Fibroblast of pulmonary artery (primary cell): ENCODE results near the gene CNGB1.

ENCODE experiments used
- DNase-seq: peaks from one replicate; pipeline ENCODE4 v3.0.0-alpha.2; 2010; ENCODE audit warnings: low read depth
- H3K4me3 ChIP-seq: replicated peaks from 2 replicates; pipeline ENCODE4 v1.5.1; 2011; ENCODE audit warnings: low read depth, mild to moderate bottlenecking, control low read depth, low read length, moderate library complexity
- TF ChIP-seq, protein P1 (sequence below): IDR thresholded peaks from 2 replicates; pipeline ENCODE4 v1.5.1; 2011; ENCODE audit warnings: mild to moderate bottlenecking, control low read depth, low read length, inconsistent platforms; ENCODE audit errors: missing control alignments

Gene CNGB1

GRCh38 chr16:57970970-57971369, at the start of gene CNGB1:
CNGB1 (minus strand) TSS chr16:57971128; CDS start chr16:57967286, 3,842 bp downstream.
- H3K4me3 ChIP-seq, result no peak within 1 kb of the TSS
- no peak for DNase-seq
- TF ChIP-seq, protein P1, sequence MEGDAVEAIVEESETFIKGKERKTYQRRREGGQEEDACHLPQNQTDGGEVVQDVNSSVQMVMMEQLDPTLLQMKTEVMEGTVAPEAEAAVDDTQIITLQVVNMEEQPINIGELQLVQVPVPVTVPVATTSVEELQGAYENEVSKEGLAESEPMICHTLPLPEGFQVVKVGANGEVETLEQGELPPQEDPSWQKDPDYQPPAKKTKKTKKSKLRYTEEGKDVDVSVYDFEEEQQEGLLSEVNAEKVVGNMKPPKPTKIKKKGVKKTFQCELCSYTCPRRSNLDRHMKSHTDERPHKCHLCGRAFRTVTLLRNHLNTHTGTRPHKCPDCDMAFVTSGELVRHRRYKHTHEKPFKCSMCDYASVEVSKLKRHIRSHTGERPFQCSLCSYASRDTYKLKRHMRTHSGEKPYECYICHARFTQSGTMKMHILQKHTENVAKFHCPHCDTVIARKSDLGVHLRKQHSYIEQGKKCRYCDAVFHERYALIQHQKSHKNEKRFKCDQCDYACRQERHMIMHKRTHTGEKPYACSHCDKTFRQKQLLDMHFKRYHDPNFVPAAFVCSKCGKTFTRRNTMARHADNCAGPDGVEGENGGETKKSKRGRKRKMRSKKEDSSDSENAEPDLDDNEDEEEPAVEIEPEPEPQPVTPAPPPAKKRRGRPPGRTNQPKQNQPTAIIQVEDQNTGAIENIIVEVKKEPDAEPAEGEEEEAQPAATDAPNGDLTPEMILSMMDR, result no peak

DNA sequence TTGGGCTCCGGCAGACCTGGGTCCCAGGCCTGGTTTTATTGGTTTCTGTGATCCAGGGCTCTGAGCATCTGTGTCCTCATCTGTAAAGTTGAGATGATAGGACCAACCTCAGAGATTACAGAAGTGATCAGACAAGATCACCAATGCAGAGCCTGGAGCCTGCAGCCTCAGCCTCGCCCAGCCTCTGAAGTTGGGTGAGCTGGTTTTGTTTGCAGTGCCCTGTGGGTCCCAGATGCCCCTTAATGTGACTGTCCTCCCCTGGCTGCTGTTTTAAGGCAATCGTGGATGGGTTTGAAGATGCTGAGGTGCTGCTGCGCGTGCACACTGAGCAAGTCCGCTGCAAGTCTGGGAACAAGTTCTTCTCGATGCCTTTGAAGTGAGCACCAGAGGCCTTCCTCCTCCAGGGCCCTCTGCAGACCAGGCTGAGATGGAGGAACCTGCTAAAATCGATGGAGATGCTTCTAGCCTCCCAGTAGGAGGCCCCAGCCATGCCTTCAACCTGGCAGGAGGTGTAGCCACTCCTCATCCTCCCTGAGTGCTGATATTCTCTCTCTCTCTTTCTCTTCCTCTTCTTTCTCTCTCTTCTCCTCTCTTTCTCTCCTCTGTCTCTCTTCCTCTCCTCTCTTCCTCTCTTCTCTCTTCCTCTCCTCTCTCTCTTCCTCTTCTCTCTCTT, 49.1 kb upstream of the CNGB1 start:
- no peak overlapping the region for H3K4me3 ChIP-seq
- TF ChIP-seq, protein P1, result no peak
- DNase-seq, result no peak

DNA sequence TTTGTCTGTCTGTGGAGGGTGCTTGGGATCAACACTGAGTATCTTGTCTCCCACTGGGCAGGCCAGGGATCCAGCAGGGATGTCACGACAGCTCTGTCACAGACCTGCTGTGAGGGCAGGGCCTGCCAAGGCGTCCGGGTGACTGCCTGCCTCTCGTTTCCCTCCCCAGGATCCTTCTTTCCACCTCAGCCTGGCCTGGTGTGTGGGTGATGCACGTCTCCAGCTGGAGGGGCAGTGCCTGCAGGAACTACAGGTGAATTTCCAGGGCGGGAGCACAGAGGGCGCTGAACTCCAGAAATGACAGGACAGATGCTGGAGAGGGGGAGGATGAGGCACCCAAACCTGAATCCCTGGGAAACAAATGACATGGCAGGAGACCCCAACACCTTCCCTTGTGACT, 47.9 kb upstream of the CNGB1 start:
- TF ChIP-seq, protein P1, result no peak
- H3K4me3 ChIP-seq, result no peak overlapping the region
- no peak for DNase-seq

- no peak overlapping the region for H3K4me3 ChIP-seq
- TF ChIP-seq, protein P1, result no peak
- no peak for DNase-seq
Measured at GRCh38 chr16:58016840-58017446, 46.0 kb upstream of the CNGB1 start.

DNA sequence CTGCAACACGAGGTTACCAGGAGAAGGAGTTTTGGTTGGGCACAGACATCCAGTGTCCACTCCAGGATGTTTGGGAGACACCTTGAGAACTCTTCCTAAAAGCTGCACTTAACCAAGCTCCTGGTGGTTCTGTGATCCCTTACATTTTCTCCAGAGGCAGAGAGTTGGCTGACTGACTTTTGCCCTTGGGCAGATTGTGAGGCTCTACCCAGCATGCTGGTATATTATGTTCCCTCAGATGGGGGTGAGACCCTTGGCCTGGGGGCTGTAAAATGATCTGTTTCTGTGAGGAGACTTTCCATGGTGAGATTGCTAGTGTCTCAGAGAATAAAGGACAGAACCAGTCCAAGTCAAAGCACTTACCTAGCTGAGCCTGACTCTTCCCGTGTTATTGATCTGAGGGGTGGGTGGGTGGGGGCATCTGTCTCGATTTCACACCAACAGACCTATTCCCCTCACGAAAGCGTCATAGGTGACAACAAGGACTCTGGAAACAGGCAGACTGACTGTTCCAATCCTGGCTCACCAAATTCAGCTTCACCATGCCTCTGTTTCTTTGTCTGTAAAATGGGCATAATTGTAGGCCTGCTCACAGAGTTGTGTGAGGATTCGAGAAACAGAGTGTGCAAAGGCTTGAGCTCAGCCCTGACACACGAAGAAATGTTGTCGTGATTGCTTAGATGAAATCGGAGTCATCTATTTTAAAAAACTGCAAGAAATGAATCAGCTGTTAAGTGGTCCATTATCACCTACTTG, 42.5 kb upstream of the CNGB1 start:
- DNase-seq, result no peak
- H3K4me3 ChIP-seq, result no peak overlapping the region
- TF ChIP-seq, protein P1, result no peak

DNA sequence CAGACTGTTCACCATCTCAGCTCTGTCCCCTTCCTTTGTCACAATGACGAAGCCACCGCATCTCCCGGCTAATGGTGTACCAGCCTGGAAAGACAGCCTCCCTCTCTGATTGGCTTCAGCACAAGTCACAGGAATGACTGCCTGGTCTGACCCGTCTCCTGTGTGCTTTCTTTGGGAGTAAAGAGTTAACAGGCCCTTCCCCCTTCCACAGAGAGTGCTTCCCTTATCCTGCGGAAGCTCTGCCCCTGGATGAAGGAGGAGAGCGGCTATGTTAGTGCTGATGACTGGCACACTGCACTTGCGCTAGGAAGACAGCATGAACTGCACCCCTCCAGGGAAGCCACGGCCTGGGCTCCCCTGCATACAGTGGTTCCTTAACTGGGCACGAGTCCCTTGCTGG, 41.6 kb upstream of the CNGB1 start:
- TF ChIP-seq, protein P1, result no peak
- DNase-seq, result no peak
- no peak overlapping the region for H3K4me3 ChIP-seq
